HCEC 1CT (cell line): ENCODE data around the gene STK11IP.

Experiments
- DNase-seq: peaks from one replicate; pipeline ENCODE4 v3.0.0-alpha.2; 2017

STK11IP gene

GRCh38 chr2:219562049-219563020 lies 35.3 kb upstream of the STK11IP start:
- no peak for DNase-seq

GRCh38 chr2:219563271-219563928 lies 34.3 kb upstream of the STK11IP start:
- DNase-seq = no peak

- DNase-seq = no peak
These were observed 32.3 kb upstream of the STK11IP start for GRCh38 chr2:219565130-219566080.

GRCh38 chr2:219566640-219567039 lies 31.0 kb upstream of the STK11IP start:
- DNase-seq = no peak

GRCh38 chr2:219567131-219567530 lies 30.5 kb upstream of the STK11IP start:
- DNase-seq = no peak

- no peak for DNase-seq
These were observed 29.8 kb upstream of the STK11IP start for GRCh38 chr2:219567791-219568361.

DNA sequence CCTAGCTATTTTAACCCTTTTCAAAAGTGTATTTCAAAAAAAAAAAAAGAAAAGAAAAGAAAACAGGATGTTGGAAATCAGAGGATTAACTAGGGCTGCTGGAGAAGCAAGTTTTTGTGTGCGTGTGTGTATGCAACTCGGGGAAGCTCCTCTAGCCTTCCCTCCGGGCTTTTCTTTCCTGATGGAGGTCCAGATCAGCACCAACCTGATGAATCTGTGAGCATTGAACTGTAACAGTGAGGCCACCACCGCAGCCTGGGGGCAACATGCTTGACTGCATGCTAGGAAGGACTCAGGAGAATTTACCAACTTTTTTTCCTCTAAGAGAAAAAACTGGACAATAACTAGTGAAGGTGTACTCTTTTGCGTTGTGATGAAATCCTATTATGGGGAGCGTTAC lies 28.6 kb upstream of the STK11IP start:
- no peak for DNase-seq

DNA sequence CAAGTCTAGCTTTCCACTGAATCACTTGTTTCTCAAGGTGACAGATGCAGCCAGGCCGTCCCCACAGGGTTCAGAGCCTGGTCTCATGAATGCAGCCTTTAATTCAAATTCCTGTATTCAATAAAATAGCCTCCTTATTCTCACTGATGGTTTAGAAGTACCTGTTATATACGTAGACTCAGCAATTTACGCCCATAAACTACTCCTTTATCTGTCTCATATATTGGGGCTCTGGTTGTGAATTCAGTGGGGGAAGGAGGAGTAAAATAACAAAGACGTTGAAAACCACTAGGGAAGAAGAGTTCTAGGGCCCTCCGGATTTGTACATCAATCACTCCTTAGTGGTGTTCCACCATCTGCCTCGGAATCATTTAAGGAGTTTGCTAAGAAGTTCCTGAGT lies 28.0 kb upstream of the STK11IP start:
- DNase-seq = no peak

DNA sequence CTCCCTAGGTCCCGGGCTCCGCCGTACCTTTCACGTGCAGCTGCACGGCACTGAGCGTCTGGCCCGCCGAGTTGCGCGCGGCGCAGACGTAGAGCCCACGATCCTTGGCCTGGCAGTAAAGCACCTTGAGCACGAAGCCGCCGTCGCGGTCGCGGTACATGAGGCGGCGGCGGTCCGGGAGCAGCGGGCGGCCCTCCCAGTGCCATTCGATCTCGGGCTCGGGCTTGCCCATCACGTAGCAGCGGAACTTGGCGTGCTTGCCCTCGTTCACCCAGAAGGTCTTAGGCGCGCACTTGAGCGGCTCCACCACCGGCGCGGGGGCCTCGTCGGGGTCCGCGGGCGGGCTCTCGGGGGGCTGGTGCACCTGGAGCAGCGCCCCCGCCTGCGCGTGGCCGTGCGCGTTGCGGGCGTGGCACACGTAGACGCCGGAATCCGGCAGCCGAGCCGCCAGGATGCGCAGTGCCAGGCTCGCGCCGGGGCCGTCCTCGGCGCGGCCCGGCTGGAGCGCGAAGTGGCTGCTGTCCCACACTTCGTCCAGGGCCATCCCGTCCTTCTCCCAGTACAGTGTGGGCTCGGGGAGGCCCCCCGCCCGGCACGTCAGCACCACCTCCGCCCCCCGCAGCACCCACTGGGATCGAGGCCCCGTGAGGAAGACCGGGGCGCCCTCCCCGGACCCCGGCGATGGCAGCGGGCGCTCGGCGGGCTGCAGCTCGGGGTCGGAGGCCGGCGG lies 27.3 kb upstream of the STK11IP start:
- peak; percentile 32 for DNase-seq

- peak; percentile 7 for DNase-seq
These were observed 26.7 kb upstream of the STK11IP start for GRCh38 chr2:219570924-219571310.

- DNase-seq = peak; percentile 52
These were observed 26.1 kb upstream of the STK11IP start, which contains the start of gene OBSL1 for GRCh38 chr2:219571311-219572236. OBSL1 (minus strand) TSS chr2:219571539; CDS start chr2:219571232, 307 bp downstream.

DNA sequence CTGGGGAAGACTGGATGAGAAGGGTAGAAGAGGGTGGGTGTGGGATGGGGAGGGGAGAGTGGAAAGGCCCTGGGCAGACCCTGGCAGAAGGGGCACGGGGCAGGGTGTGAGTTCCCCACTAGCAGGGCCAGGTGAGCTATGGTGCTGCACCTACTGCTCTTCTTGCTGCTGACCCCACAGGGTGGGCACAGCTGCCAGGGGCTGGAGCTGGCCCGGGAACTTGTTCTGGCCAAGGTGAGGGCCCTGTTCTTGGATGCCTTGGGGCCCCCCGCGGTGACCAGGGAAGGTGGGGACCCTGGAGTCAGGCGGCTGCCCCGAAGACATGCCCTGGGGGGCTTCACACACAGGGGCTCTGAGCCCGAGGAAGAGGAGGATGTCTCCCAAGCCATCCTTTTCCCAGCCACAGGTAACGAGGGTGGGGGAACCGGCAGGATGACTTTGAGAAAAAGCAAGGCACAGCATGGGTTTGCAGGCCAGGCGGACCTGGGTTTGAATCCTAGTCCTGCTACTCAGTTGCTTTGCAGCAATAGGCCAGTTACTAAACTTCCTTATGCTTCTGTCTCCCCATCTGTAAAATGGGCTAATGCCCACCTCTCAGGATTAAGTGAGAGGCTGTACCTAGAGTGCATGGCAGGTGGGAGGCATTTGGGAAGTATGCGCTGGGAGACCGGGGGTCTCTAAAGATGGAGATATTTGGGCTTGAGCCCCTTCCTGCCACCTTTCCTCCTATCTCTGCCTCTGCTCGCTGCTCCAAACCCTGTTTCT lies 25.2 kb upstream of the STK11IP start, which contains the start of gene INHA:
Gene INHA (plus strand): TSS at position 74 of the 765 bp plus-strand sequence. CDS start 65 bp downstream, at position 139.
- DNase-seq = no peak

DNA sequence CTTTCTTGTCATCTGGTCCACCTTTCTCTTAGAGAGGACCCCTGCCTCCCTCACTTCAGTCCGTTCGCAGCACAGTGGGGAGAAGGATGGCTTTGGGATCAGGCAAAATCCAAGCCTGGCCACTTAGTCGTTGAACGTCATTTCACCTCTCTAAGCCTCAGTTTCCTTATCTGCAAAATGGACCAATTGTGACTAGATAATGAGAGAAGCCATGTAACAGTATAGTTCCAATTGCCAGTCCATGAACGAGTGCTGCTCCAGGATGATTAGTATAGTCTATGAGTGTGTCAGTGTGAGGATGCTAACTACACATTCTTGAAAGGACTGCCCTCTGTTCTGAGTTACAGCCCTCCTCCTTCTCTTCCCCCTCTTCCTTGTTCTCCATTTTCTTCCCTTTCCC lies 24.5 kb upstream of the STK11IP start:
- DNase-seq = no peak

- DNase-seq = no peak
These were observed 23.0 kb upstream of the STK11IP start for GRCh38 chr2:219574484-219575311.

- no peak for DNase-seq
These were observed 21.8 kb upstream of the STK11IP start for GRCh38 chr2:219575566-219576504.

DNA sequence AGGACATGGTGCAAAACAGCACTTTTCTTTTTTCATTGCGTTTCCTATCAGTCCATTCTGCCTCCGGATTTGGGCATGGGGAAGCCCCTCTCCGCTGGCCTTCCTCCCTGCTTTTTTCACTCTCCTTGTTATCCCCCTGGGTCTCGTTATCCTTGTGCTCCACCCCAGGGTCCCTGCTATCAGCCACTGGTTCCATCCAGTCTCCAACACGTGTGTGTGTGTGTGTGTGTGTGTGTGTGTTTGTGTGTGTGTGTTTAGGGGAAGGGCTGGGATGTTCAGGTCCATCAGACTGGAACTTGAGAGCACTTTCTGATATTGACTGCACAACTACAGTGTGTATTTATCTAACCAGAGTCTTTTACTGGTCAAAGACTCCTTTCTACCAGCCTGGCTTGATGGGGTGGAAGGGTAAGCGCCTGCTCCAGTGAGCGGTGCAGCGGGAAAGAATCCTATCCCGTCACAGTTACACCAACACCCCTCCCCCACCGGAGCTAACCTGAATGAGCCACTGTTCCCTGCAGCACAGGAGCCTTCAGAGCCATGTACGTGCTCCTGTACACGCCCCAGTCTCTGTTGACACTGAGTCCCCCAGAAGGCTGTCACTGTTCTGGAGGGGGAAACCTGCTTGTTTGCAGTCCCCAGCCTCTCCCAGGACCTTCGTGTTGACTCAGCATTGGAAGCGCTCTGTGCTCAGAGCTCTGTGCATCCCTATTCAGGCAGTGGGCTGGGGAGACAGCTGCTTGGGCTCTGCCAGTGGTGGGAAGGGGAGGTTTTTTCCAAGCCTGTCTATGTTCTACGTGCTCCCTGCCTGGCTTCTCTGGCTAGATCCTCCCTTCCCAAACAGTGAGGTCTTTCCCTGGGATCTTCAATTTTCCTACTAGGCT lies 20.9 kb upstream of the STK11IP start:
- no peak for DNase-seq
